HepG2 (cell line): Measurements from ENCODE around the gene CALCA. TPM values are rescaled to one million over a fixed set of nuclear protein-coding genes. Genes with fewer than 3 reads are reported as not detected.

Experiments used
- ATAC-seq: fragments of 200-7000 bp; cut with Tn5 transposase; 3 replicates; pipeline ENCODE4 v1.9.1; 2020; ENCODE audit warnings: mild to moderate bottlenecking, moderate library complexity
- BruUV-seq: library from RNA; stranded (reverse); fragments of 400-500 nt; replicated peaks from 2 replicates; lab custom pipeline; 2021; lab: Mats Ljungman, UMichigan
- CTCF ChIA-PET: fragments of 300-600 bp; formaldehyde crosslinking; extraction: SDS; loops from one replicate; lab custom pipeline; 2021; ENCODE audit warnings: low total read pairs, inconsistent platforms, low intra/inter-chr PET ratio; lab: Yijun Ruan, JAX
- POLR2A ChIA-PET: fragments of 350-600 bp; sonication (Branson Sonifier 250); formaldehyde crosslinking; loops from one replicate; lab custom pipeline; 2020; ENCODE audit warnings: antibody characterized with exemption, inconsistent platforms; lab: Yijun Ruan, JAX
- DNase-seq: peaks from one replicate; pipeline ENCODE4 v3.0.0-alpha.2; 2015; ENCODE audit warnings: low spot score
- FAIRE-seq: peaks from 3 replicates; lab custom pipeline; 2011; peaks lifted over from hg19 to GRCh38; lab: Jason Lieb, UNC
- H2AFZ ChIP-seq: one replicate; pipeline ENCODE4 v1.6.1; 2011; ENCODE audit warnings: low read length, inconsistent platforms
- H3K27ac ChIP-seq: fragments of 300-600 bp; 3 replicates; pipeline ENCODE4 v1.8.0; 2011; ENCODE audit warnings: mixed run types, mild to moderate bottlenecking, mixed read lengths, low read length, inconsistent platforms; ENCODE audit not compliant: insufficient read depth; ENCODE audit errors: extremely low read length
- H3K27me3 ChIP-seq, 2 experiments: fragments of 200-600 bp in 1 of 2; 2 replicates in 1 of 2; 3 replicates in 1 of 2; pipeline versions ENCODE4 v1.6.0 to v1.8.0; 2011; ENCODE audit warnings: low read length in 2 of 2, mild to moderate bottlenecking in 2 of 2, moderate library complexity in 2 of 2, inconsistent platforms in 1 of 2; ENCODE audit not compliant: insufficient read depth in 2 of 2, control insufficient read depth in 1 of 2
- H3K36me3 ChIP-seq, 2 experiments: fragments of 200-600 bp in 1 of 2; replicated peaks in 1 of 2; 2 replicates in 1 of 2; 3 replicates in 1 of 2; pipeline versions ENCODE4 v1.5.1 to v1.8.0; 2011; ENCODE audit warnings: low read length in 2 of 2, inconsistent platforms in 1 of 2; ENCODE audit not compliant: insufficient read depth in 2 of 2, control insufficient read depth in 1 of 2
- H3K4me1 ChIP-seq: 2 replicates; pipeline ENCODE4 v1.5.1; 2012; ENCODE audit warnings: low read length, inconsistent platforms; ENCODE audit not compliant: insufficient read depth
- H3K4me2 ChIP-seq: 2 replicates; pipeline ENCODE4 v1.6.0; 2011; ENCODE audit warnings: low read depth, low read length, inconsistent platforms
- H3K4me3 ChIP-seq, 3 experiments: fragments of 200-600 bp in 1 of 3; sonication (generic), shearing (Covaris generic) in 1 of 3; replicated peaks in 1 of 3; 2 replicates each; pipeline ENCODE4 v1.5.1; 2011 to 2016; ENCODE audit warnings: low read length in 3 of 3, inconsistent platforms in 2 of 3, low read depth in 2 of 3, mild to moderate bottlenecking in 2 of 3, control low read depth in 1 of 3, mixed read lengths in 1 of 3; ENCODE audit not compliant: insufficient read depth in 1 of 3
- H3K79me2 ChIP-seq: one replicate; pipeline ENCODE4 v1.6.1; 2011; ENCODE audit warnings: low read length, inconsistent platforms; ENCODE audit not compliant: insufficient read depth
- H3K9ac ChIP-seq: 2 replicates; pipeline ENCODE4 v1.6.0; 2011; ENCODE audit warnings: mild to moderate bottlenecking, low read depth, low read length, inconsistent platforms; ENCODE audit not compliant: insufficient read depth
- H3K9me3 ChIP-seq: 2 replicates; pipeline ENCODE4 v1.5.1; 2012; ENCODE audit warnings: mild to moderate bottlenecking, low read length
- H4K20me1 ChIP-seq: 2 replicates; pipeline ENCODE4 v1.6.0; 2011; ENCODE audit warnings: inconsistent platforms, mild to moderate bottlenecking, low read length, moderate library complexity; ENCODE audit not compliant: insufficient read depth
- FOSL1 ChIP-seq: sonication (generic); formaldehyde crosslinking; IDR thresholded peaks from 2 replicates; pipeline ENCODE4 v1.9.0; 2021; ENCODE audit warnings: missing genetic modification reagents, borderline replicate concordance
- FOXP1 ChIP-seq, 2 experiments: fragments of 450-650 bp in 1 of 2; IDR thresholded peaks; 2 replicates each; pipeline ENCODE4 v1.6.1; 2017 to 2018; ENCODE audit warnings: antibody characterized with exemption in 1 of 2
- HIVEP1 ChIP-seq: sonication (generic); formaldehyde crosslinking; IDR thresholded peaks from 2 replicates; pipeline ENCODE4 v1.4.0; 2020; ENCODE audit warnings: mild to moderate bottlenecking, missing genetic modification reagents
- HNRNPL ChIP-seq: fragments of 200-400 bp; formaldehyde crosslinking; IDR thresholded peaks from 2 replicates; pipeline ENCODE4 v1.6.1; 2017; ENCODE audit warnings: mild to moderate bottlenecking, low read depth, low read length
- NR2F6 ChIP-seq, 2 experiments: IDR thresholded peaks; 2 replicates each; pipeline ENCODE4 v1.6.1; 2016; ENCODE audit warnings: antibody characterized with exemption in 1 of 2, mild to moderate bottlenecking in 1 of 2
- RXRB ChIP-seq: IDR thresholded peaks from 2 replicates; pipeline ENCODE4 v1.6.1; 2016; ENCODE audit warnings: borderline replicate concordance, missing genetic modification reagents, missing compliant biosample characterization
- SOX5 ChIP-seq: IDR thresholded peaks from 2 replicates; pipeline ENCODE4 v1.6.1; 2016; ENCODE audit warnings: borderline replicate concordance
- SOX6 ChIP-seq, 2 experiments: fragments of 450-650 bp in 1 of 2; sonication (generic) in 1 of 2; formaldehyde crosslinking in 1 of 2; IDR thresholded peaks; 2 replicates each; pipeline versions ENCODE4 v1.4.0 to v1.6.1; 2017 to 2020; ENCODE audit warnings: antibody characterized with exemption in 1 of 2, mild to moderate bottlenecking in 1 of 2, missing genetic modification reagents in 1 of 2
- SP4 ChIP-seq: sonication (generic); formaldehyde crosslinking; IDR thresholded peaks from 2 replicates; pipeline ENCODE4 v1.8.1; 2023; ENCODE audit warnings: mild to moderate bottlenecking, missing genetic modification reagents
- ZBTB3 ChIP-seq: sonication (generic); formaldehyde crosslinking; IDR thresholded peaks from 2 replicates; pipeline ENCODE4 v1.4.0; 2020; ENCODE audit warnings: low read depth, mild to moderate bottlenecking, moderate library complexity, missing genetic modification reagents, borderline replicate concordance
- ZNF12 ChIP-seq: sonication (generic); formaldehyde crosslinking; IDR thresholded peaks from 2 replicates; pipeline ENCODE4 v1.5.0; 2020; ENCODE audit warnings: missing genetic modification reagents
- ZNF256 ChIP-seq: sonication (generic); formaldehyde crosslinking; conservative IDR thresholded peaks from 2 replicates; pipeline ENCODE4 v1.4.0; 2020; ENCODE audit warnings: missing genetic modification reagents
- ZNF652 ChIP-seq: IDR thresholded peaks from 2 replicates; pipeline ENCODE4 v1.6.1; 2016; ENCODE audit warnings: low read depth, borderline replicate concordance
- WGBS: methylation state at CpG from one replicate; pipeline ENCODE4 v1.1.6; 2017; ENCODE audit warnings: low lambda C conversion rate; 5-methylcytosine and 5-hydroxymethylcytosine counted together
- in situ Hi-C: cut with HindIII; loops from 2 replicates; pipeline ENCODE4 v1.10.0; 2017; ENCODE audit warnings: low pct_unique_long_range_greater_than_20kb; ENCODE audit not compliant: extremely low pct_ligation_motif_present
- intact Hi-C: fragments of 100-400 bp; cut with micrococcal nuclease; formaldehyde crosslinking; loops from one replicate; pipeline ENCODE4 v1.10.0; 2022; ENCODE audit not compliant: unreplicated experiment
- polyA plus RNA-seq, 8 experiments: library from polyadenylated mRNA; depleted of rRNA in 3 of 8; stranded (reverse) in 7 of 8; unstranded in 1 of 8; fragments of >200 nt; fragmentation: Illumina TruSeq in 4 of 8; extraction: Trizol in 4 of 8; gene quantifications; 2 replicates each; pipeline versions ENCODE4 v1.2.1 to v1.2.3, GENCODE V29; 2011 to 2016; ENCODE audit warnings: low read depth in 4 of 8, missing spikeins in 1 of 8, mixed read lengths in 1 of 8; ENCODE audit not compliant: insufficient read depth in 1 of 8
- total RNA-seq, 5 experiments: library from RNA; depleted of rRNA; stranded (reverse); fragments of >200 nt; fragmentation: Illumina TruSeq; extraction: Trizol; gene quantifications; 2 replicates each; pipeline ENCODE4 v1.2.3, GENCODE V29; 2016; ENCODE audit warnings: low read depth in 1 of 5
- TF ChIP-seq, protein P1 (sequence below): sonication (generic); formaldehyde crosslinking; IDR thresholded peaks from 2 replicates; pipeline ENCODE4 v1.4.0; 2020; ENCODE audit warnings: mild to moderate bottlenecking, missing genetic modification reagents
- TF ChIP-seq, protein P2 (sequence below): sonication (generic); formaldehyde crosslinking; IDR thresholded peaks from 2 replicates; pipeline ENCODE4 v1.8.0; 2022; ENCODE audit warnings: missing genetic modification reagents, mild to moderate bottlenecking, inconsistent platforms, borderline replicate concordance
- TF ChIP-seq, protein P3 (sequence below): sonication (generic); formaldehyde crosslinking; IDR thresholded peaks from 2 replicates; pipeline ENCODE4 v1.9.0; 2022; ENCODE audit warnings: low read depth, missing genetic modification reagents

The CALCA gene
- total and polyA plus RNA-seq, 2 of the 13 experiments (the other 11 are each of a cell fraction or from before 2014, with no cell fraction given) = not detected

DNA sequence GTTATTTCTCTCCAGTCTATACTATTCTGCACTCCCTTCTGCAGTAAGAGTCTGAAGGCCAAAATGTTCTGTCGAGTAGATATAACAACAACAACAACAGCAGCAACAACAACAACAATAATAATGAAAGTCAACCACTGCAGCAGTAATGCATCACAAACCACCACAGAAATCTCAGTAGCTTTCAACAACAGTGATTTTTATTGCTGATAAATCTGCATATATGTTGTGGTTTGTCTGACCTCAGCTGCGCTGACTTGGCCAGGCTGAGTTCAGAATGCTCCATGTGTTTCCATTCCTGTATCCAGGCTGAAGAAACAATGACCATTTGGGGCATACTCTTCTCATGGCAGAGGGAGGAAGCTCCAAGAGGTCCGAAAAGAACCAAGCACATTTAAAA, 47.8 kb downstream of the CALCA start:
- WGBS = 0% methylated on average over 3 of the region's 3 CpGs
- intact Hi-C loops (no loop called here), in situ Hi-C loops (no loop called here)
- no peaks in the 10 kb centered on the region for H3K79me2 ChIP-seq
- no peak overlapping the region for H3K4me3 ChIP-seq
- no peak overlapping the region for H3K27ac ChIP-seq
- no peaks in the 10 kb centered on the region for H3K4me1 ChIP-seq
- DNase-seq = no peak
- H4K20me1 ChIP-seq = no peaks in the 10 kb centered on the region
- no TSS peak for BruUV-seq
- POLR2A ChIA-PET = no interaction called here
- TF ChIP-seq ZNF12 (no peak), FOSL1 (CRISPR knock-in tag) (no peak), SOX6 (IDR thresholded peaks at IDR 0.05) (no peak), SOX6 (CRISPR knock-in tag; IDR thresholded peaks at IDR 0.05) (no peak), FOXP1 (IDR thresholded peaks at IDR 0.05) (no peak), FOXP1 (CRISPR knock-in tag; IDR thresholded peaks at IDR 0.05) (no peak), ZNF652 (CRISPR knock-in tag) (no peak), NR2F6 (IDR thresholded peaks at IDR 0.05) (no peak), NR2F6 (CRISPR knock-in tag; IDR thresholded peaks at IDR 0.05) (no peak), SOX5 (CRISPR knock-in tag) (no peak), RXRB (no peak), HIVEP1 (CRISPR knock-in tag) (no peak), SP4 (no peak), ZNF256 (CRISPR knock-in tag) (no peak), HNRNPL (no peak), ZBTB3 (CRISPR knock-in tag) (no peak)
- TF ChIP-seq, protein P1, sequence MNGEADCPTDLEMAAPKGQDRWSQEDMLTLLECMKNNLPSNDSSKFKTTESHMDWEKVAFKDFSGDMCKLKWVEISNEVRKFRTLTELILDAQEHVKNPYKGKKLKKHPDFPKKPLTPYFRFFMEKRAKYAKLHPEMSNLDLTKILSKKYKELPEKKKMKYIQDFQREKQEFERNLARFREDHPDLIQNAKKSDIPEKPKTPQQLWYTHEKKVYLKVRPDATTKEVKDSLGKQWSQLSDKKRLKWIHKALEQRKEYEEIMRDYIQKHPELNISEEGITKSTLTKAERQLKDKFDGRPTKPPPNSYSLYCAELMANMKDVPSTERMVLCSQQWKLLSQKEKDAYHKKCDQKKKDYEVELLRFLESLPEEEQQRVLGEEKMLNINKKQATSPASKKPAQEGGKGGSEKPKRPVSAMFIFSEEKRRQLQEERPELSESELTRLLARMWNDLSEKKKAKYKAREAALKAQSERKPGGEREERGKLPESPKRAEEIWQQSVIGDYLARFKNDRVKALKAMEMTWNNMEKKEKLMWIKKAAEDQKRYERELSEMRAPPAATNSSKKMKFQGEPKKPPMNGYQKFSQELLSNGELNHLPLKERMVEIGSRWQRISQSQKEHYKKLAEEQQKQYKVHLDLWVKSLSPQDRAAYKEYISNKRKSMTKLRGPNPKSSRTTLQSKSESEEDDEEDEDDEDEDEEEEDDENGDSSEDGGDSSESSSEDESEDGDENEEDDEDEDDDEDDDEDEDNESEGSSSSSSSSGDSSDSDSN (CRISPR knock-in tag) = no peak
- TF ChIP-seq, protein P2, sequence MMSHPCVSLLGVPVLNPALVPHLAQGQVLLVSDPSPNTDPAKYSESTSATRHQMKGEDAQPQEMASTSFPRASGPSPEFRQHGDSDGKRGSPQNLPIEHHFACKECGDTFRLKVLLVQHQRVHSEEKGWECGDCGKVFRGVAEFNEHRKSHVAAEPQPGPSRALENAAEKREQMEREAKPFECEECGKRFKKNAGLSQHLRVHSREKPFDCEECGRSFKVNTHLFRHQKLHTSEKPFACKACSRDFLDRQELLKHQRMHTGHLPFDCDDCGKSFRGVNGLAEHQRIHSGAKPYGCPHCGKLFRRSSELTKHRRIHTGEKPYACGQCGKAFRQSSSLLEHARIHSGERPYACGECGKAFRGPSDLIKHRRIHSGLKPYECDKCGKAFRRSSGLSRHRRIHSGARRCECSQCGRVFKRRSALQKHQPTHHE (CRISPR knock-in tag) = no peak
- TF ChIP-seq, protein P3, sequence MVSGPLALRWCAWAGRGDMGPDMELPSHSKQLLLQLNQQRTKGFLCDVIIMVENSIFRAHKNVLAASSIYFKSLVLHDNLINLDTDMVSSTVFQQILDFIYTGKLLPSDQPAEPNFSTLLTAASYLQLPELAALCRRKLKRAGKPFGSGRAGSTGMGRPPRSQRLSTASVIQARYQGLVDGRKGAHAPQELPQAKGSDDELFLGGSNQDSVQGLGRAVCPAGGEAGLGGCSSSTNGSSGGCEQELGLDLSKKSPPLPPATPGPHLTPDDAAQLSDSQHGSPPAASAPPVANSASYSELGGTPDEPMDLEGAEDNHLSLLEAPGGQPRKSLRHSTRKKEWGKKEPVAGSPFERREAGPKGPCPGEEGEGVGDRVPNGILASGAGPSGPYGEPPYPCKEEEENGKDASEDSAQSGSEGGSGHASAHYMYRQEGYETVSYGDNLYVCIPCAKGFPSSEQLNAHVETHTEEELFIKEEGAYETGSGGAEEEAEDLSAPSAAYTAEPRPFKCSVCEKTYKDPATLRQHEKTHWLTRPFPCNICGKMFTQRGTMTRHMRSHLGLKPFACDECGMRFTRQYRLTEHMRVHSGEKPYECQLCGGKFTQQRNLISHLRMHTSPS (CRISPR knock-in tag) = no peak
- TF ChIP-seq, all 625 proteins: peak for 0
- CTCF ChIA-PET = no interaction called here
- H3K9me3 ChIP-seq = no peaks in the 10 kb centered on the region
- H3K36me3 ChIP-seq = no peaks in the 10 kb centered on the region
- H3K27me3 ChIP-seq = no peaks in the 10 kb centered on the region; a peak in 1 of 5 replicates
- no peak overlapping the region for H3K9ac ChIP-seq
- ATAC-seq = no peak
- no peak overlapping the region for H3K4me2 ChIP-seq
- FAIRE-seq = no peak
- no peak overlapping the region for H2AFZ ChIP-seq
